ENCODE results near the gene CDC26. TPM values are rescaled to one million over a fixed set of nuclear protein-coding genes. Genes with fewer than 3 reads are reported as not detected.
"Not testable (repeated sequence)": the region's sequence is repeated elsewhere in the genome, so short reads cannot be mapped to it uniquely, and the experiment has no call there.

The CDC26 gene
- total RNA-seq, 1 experiment from 2014 or later, result 57.7 TPM

DNA sequence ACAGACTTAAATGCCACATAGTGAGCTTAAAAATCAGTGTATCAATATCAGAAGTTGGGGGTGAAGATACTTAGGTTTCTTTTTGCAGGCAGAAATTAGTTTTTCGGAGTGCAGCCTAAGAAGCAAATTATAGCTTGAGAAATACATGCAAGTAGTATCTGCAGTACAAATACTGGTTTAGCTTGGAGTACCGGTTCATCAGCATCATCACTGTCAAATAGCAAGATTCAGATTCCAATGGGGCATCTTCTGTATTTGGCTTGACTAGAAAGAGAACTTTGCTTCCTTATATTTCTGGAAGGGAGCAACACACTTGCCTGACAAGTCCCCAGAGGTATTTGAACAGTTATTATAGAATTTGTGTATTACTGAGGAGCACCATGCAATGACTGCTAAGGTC is 34.2 kb downstream of the CDC26 start:
- no peak for DNase-seq (ENCODE audit: low read depth)

GRCh38 chr9:113238859-113239232 is 36.5 kb downstream of the CDC26 start:
- DNase-seq (ENCODE audit: low read depth), result no peak

GRCh38 chr9:113238202-113238858 is 37.0 kb downstream of the CDC26 start:
- DNase-seq (ENCODE audit: low read depth), result no peak

DNA sequence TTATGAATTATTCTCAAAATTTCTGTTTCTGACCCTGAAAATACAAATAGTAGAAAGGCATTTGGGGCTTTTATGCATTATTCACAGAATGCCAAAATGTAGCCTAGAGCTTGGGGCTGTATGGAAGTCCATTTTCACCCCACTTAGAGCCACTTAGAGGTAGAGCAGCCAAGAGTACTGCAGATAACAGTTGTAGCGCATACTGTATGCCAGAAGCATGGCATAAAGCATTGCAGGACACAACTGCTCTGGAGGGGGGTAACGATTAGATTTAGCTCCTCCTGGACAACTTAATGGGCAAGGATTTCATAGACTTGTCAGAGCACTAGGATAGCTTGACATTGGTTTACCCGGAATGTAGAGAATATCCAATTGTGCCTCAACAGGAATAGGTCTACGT is 38.3 kb downstream of the CDC26 start:
- no peak for DNase-seq (ENCODE audit: low read depth)

DNA sequence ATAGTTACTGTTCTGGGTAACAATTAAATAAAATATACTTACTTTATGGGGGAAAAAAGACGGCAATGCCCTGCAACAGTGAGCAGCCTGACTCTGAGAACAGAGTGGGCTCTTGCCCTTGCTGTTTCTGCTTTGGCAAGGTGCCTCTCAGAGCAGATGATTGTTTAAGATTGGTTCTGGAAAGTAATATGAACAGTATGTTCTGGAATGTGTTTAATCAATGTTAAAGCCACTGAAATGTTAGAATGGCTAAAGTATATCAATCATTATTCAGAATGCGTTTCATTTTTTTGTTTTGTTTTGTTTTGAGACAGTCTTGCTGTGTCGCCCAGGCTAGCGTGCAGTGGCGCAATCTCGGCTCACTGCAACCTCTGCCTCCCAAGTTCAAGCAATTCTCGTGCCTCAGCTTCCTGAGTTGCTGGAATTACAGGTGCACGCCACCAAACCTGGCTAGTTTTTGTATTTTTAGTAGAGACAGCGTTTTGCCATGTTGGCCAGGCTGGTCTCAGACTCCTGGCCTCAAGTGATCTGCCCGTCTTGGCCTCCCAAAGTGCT is 39.6 kb downstream of the CDC26 start:
- not testable (repeated sequence) for DNase-seq (ENCODE audit: low read depth)

GRCh38 chr9:113231701-113232100 is 43.7 kb downstream of the CDC26 start:
- DNase-seq (ENCODE audit: low read depth), result no peak

GRCh38 chr9:113228130-113228665 is 47.2 kb downstream of the CDC26 start:
- peak; percentile 2 for DNase-seq (ENCODE audit: low read depth)

DNA sequence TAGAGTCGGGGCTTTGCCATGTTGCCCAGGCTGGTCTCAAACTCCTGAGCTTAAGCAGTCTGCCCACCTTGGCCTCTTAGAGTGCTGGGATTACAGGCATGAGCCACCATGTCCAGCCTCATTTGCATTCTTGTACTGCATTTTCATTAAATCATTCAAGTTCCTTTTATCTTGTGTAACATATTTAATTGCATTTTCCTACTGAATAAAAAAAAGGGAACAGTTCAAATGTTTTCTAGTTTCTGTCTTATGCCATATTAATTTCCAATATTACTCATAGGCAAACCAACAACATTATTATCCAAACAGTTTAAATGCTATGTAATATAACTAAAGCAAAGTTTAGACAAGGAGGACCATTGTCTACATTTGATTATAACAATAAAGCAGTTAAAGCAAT is 47.9 kb downstream of the CDC26 start:
- no peak for DNase-seq (ENCODE audit: low read depth)

DNA sequence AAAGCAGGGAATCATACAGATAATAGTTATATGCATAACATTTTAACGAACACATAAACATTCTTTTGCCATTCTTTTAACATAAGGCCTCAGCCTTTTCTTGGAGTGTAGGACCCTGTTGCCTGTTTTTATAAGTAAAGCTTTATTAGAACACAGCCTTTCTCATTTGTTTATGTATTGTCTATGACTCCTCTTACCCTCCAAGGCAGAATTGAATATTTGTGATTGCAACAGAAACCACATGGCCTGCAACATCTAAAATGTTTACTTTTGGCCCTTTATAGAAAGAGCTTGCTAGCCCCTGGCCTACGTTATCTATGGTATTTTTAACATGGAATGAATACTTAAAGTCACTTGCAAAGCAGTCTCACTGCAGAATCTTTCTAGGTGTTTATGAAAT is 51.4 kb downstream of the CDC26 start:
- DNase-seq (ENCODE audit: low read depth), result no peak

DNA sequence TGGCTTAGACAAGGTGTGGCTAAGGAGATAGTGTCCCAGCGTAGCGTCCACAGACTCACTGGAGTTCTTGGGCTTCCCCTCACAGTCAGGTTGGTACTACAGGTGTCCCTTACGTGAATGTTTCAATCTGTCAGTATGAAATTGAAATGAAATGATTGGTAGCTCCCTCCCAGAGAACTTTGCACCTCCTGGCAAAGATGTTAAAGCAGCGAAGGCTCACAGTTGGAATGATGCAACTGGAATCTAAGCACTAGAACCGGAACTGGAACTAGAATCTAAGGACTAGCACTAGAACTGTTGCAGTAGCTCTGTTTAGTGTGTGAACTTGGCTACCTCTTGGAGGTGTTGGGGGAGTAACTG is 52.9 kb downstream of the CDC26 start:
- no peak for DNase-seq (ENCODE audit: low read depth)

GRCh38 chr9:113221800-113222481 is 53.4 kb downstream of the CDC26 start:
- DNase-seq (ENCODE audit: low read depth), result no peak

DNA sequence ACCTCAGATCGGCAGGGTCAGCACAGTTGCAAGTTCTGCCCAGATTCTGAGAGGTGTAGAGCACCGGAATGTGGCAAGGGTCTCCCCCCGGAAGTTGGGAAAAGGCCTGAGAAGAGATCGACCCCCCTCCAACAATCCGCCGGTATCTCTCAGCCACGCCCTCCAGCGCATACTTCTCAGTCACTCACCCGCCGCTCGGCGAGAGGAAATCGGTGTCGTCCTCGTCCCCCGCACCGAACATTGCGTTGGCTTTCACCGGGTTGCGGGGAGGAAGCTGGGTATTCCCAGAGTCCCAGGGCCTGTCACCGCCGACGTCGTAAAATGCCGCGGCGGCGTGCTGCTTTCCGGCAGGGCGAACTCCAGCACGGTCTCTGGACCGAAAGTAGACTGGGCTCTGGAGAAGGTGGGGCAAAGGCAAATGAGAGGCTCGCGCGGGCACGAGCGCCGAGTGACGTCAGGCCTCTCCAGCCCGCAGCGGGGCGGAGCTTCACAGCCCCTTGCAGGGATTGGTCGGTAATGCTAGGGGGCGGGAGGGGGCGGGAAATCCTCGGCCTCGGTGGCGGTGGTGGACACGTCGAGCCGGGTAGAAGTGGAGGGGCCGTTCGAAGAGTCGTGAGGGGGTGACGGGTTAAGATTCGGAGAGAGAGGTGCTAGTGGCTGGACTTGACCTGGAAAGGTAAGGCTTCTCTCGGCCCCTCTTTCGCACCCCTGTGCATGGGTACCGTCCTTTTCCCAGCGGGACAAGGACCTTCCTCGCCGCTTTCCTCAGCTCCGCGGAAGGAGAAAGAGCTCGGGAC is 54.2 kb downstream of the CDC26 start, which contains the start of the genes FKBP15 and SLC31A1:
TSS of gene FKBP15 (minus strand) at position 275 of the 797 bp plus-strand sequence. CDS start at position 241, 34 bp downstream.
TSS of gene SLC31A1 (plus strand) at position 542 of the 797 bp plus-strand sequence. CDS start 34,605 bp downstream, outside the sequence.
- DNase-seq (ENCODE audit: low read depth), result peak; percentile 99

DNA sequence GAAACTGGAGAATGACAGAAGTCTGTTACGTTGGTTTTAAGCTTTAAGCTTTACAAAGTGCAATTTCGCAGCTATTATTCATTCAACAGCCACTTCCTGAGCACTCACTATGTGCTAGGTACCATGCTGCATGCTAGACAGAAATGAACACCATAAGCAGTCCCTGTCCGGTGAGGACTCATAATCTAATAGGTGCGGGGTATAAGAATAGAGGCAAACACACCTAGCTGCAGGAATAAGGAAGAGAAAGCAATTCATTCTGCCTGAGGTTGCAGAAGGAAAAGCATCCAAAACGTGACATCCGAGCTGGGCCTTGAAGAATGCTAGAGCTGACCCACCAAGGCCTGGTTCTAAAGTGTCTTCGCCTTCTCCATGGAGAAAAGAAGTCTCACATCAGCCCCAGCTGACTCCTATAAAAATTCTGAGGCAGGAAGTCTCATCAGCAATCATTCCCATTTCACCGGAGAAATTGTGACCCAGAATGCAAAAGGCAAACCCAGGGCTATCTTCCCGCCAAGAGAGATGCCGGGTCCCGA is 54.8 kb downstream of the CDC26 start:
- DNase-seq (ENCODE audit: low read depth), result peak; percentile 3

GRCh38 chr9:113219969-113220368 is 55.4 kb downstream of the CDC26 start:
- DNase-seq (ENCODE audit: low read depth), result peak; percentile 26

DNA sequence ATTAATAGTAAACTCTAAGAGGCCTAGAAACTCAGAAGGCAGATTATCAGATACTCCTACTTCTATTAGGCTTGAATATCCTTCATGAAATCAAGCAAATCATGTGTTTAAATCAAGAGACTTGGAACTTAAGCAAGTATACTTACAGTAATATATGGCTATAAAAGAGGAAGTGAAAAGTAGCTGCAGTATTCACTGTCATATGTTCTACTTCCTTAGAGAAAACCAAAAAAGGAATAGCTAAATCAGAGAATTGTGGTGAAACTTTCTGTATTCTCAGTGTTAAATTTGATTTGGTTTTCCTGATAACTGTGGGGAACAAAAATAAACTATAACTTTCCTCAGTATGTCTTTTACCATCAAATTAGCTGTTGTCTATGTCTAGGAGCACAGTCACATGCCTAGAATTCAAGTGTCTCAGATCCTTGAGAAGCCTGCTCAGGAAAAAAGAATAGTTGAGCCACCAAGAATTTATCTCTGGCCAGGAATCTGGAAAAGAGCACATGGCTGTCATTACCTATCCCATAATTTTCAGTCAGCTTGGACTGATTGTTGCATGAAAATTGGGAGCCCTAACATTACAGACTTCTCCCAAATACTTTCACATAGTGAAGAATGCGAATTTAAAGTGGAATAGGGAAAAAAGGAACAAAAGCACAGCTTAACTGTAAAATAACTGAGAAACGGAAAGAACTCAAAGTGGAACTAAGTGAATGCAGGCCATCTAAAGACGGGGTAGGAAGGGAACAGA is 56.0 kb downstream of the CDC26 start:
- no peak for DNase-seq (ENCODE audit: low read depth)

Other genes starting within 250 kb of the CDC26 start
- gene ZFP37, start 218.8 kb downstream of the CDC26 start, total RNA-seq (2014; rRNA removed; shearing (Covaris generic)), result 0.94 and 1.2 TPM in 2 replicates
- 8.3 and 9.4 TPM in 2 replicates for gene SLC31A2, start 124.6 kb downstream of the CDC26 start, total RNA-seq (2014; rRNA removed; shearing (Covaris generic))
- gene FKBP15, start 54.3 kb downstream of the CDC26 start, total RNA-seq (2014; rRNA removed; shearing (Covaris generic)), result 21.8 and 22.0 TPM in 2 replicates
- 11.7 and 14.0 TPM in 2 replicates for gene SLC31A1, start 54.0 kb downstream of the CDC26 start, total RNA-seq (2014; rRNA removed; shearing (Covaris generic))
- gene PRPF4, start 86 bp upstream of the CDC26 start, total RNA-seq (2014; rRNA removed; shearing (Covaris generic)), result 98.4 and 101 TPM in 2 replicates
- gene RNF183, start 27.8 kb upstream of the CDC26 start, total RNA-seq (2014; rRNA removed; shearing (Covaris generic)), result not detected in 2 replicates
- gene WDR31, start 64.7 kb upstream of the CDC26 start, total RNA-seq (2014; rRNA removed; shearing (Covaris generic)), result 0.43 TPM in 1 of 2 replicates, not detected in the other
- gene BSPRY, start 74.0 kb upstream of the CDC26 start, total RNA-seq (2014; rRNA removed; shearing (Covaris generic)), result not detected in 2 replicates
- 8.9 and 9.1 TPM in 2 replicates for gene HDHD3, start 101.4 kb upstream of the CDC26 start, total RNA-seq (2014; rRNA removed; shearing (Covaris generic))
- gene ALAD, start 125.7 kb upstream of the CDC26 start, total RNA-seq (2014; rRNA removed; shearing (Covaris generic)), result 11.9 and 20.3 TPM in 2 replicates
- gene POLE3, start 135.1 kb upstream of the CDC26 start, total RNA-seq (2014; rRNA removed; shearing (Covaris generic)), result 107 and 114 TPM in 2 replicates
- 0.20 and 0.37 TPM in 2 replicates for gene C9orf43, start 135.2 kb upstream of the CDC26 start, total RNA-seq (2014; rRNA removed; shearing (Covaris generic))
- 51.4 and 52.0 TPM in 2 replicates for gene RGS3, start 188.2 kb upstream of the CDC26 start, total RNA-seq (2014; rRNA removed; shearing (Covaris generic))

Data from HT1080 (cell line).